DMS114 treated with DMSO at 0.1 percent for 48 hours (cell line): ENCODE results near the gene C14orf93.

Experiments used
- DNase-seq: peaks from one replicate; lab custom pipeline; 2025; ENCODE audit not compliant: unreplicated experiment; lab: John Stamatoyannopoulos, UW

C14orf93 gene

GRCh38 chr14:23045419-23046357 is 35.7 kb upstream of the C14orf93 start:
- no peak for DNase-seq

DNA sequence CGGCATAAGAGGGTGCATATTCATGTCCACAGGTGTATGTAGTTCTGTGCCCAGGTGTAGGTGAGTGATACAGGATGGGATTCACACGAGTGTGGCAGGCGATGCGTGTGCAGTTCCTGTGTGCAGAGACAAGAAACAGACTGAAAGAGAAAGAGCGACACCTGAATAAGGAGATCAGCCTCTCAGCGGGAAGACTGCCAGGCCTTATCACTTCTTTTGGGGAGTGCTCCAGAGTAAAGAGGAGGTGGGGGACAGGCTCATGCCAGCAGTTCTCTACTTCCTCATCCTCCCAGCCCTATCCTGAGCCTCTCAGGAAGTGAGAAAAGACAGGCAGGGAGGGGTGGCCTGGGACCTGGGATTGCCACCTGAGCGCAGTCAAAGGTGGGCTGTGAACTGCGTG is 34.9 kb upstream of the C14orf93 start:
- DNase-seq = no peak

- no peak for DNase-seq
These were observed 33.8 kb upstream of the C14orf93 start for GRCh38 chr14:23043754-23044153.

- DNase-seq = no peak
These were observed 33.2 kb upstream of the C14orf93 start for GRCh38 chr14:23043145-23043544.

DNA sequence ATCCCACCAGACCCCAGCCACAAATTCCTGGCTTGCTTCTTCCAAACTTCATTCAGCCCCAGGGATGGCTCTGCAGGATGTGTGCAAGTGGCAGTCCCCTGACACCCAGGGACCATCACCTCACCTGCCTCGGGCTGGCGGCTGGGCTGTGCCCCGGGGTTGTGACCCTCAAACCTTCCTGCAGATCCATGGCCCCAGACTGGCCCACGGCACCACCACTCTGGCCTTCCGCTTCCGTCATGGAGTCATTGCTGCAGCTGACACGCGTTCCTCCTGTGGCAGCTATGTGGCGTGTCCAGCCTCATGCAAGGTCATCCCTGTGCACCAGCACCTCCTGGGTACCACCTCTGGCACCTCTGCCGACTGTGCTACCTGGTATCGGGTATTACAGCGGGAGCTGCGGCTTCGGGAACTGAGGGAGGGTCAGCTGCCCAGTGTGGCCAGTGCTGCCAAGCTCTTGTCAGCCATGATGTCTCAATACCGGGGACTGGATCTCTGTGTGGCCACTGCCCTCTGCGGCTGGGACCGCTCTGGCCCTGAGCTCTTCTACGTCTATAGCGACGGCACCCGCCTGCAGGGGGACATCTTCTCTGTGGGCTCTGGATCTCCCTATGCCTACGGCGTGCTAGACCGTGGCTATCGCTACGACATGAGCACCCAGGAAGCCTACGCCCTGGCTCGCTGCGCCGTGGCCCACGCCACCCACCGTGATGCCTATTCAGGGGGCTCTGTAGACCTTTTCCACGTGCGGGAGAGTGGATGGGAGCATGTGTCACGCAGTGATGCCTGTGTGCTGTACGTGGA is 32.4 kb upstream of the C14orf93 start, which contains the start of gene PSMB11:
PSMB11 (plus strand) TSS at position 51 of the 804 bp plus-strand sequence; CDS start at position 65, 14 bp downstream.
- no peak for DNase-seq

DNA sequence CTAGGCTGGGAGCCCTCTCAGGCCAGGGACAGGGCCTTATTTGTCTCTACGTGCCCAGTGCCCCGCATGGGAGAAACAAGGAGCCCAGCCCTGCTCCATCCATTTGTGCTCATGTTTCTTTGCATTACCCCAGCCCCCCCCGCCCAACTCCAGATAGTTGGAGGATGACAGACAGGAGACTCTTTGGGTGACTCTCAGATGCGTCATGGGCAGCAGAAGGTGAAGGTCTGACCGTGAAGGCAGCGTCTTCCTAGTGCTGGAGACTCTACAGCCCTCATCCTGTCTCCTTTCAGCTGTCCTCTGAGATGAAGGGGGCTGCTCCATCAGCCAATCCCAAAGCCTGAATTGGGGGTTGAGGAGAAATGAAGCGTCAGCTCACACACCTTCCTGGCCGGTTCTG is 31.8 kb upstream of the C14orf93 start:
- DNase-seq = no peak

DNA sequence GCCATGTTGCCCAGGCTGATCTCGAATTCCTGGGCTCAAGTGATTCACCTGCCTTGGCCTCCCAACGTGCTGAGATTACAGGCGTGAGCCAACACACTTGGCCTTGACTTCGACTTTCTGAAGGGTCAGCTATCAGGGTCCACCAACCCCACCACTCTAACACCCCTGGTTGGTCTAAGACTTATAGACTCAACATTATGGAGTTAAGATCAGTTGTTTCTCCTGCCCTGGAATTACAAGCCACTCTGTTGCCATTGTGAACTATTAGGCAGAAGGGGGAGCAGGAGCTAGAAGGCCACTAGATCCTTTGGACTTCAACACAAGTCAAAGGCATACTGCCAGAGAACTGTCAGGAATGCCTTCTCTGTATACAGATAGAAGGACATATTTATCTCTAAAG is 30.2 kb upstream of the C14orf93 start:
- no peak for DNase-seq

DNA sequence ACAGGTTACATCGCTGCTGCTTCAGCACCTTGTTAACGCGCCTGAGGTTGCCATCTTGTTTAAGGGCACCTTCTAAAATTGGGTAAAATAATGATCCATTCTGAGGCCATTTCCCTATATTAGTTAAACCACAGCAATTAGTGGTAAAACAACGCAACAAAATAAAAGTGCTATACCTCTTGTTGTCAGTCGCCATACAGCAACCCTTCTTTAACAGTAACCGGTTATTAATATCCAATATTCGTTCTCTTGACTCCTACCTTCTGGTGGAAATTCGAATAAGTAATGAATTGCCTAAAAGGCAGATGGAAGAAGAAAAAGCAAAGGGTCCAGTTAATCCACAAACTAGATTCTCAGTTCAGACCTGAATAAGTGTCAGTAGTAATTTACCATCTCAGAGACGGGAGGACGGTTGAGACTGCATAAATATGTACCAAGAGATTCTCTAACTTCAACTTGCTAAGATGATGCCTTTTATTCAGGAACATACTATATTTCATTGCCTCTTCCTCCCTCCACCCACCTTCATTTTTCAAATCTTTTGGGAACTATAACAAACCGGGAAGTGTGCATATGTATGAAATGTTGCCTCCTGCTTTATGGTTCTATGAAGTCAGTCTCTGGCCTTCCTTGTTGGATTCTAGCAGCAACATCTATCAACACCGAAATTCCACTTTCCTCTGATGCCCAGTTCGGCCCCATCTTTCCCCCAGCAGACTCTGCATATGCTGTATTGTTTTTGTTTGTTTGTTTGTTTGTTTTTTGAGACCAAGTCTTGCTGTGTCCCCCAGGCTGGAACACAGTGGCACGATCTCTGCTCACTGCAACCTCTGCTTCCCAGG is 25.6 kb upstream of the C14orf93 start:
- DNase-seq = no peak

- no peak for DNase-seq
These were observed 24.8 kb upstream of the C14orf93 start, which contains the start of gene PSMB5 for GRCh38 chr14:23034498-23035302. Gene PSMB5, minus strand, starts transcription at chr14:23034900. Its CDS starts 19 bp downstream, at chr14:23034881.

- DNase-seq = no peak
These were observed 24.0 kb upstream of the C14orf93 start for GRCh38 chr14:23033801-23034497.

DNA sequence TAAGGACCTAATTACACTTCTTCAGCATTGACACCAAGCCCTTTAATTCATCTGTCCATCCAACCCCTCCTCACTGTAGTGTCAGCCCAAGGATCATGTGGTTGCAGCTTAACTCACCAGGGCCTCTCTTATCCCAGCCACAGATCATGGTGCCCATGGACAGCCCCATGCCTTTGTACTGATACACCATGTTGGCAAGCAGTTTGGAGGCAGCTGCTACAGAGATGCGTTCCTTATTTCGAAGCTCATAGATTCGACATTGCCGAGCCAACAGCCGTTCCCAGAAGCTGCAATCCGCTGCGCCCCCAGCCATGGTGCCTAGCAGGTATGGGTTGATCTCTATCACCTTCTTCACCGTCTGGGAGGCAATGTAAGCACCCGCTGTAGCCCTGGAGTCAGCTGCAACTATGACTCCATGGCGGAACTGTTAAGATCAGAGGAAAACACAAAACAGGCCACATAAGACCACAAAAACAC is 23.3 kb upstream of the C14orf93 start:
- DNase-seq = no peak

GRCh38 chr14:23030936-23031335 is 21.0 kb upstream of the C14orf93 start:
- DNase-seq = no peak

- no peak for DNase-seq
These were observed 18.9 kb upstream of the C14orf93 start for GRCh38 chr14:23028799-23029198.

GRCh38 chr14:23025151-23025814 is 15.3 kb upstream of the C14orf93 start:
- DNase-seq = no peak

- DNase-seq = no peak
These were observed 14.7 kb upstream of the C14orf93 start for GRCh38 chr14:23024612-23025075.

- no peak for DNase-seq
These were observed 13.8 kb upstream of the C14orf93 start for GRCh38 chr14:23023795-23024152.

- DNase-seq = no peak
These were observed 13.3 kb upstream of the C14orf93 start for GRCh38 chr14:23023022-23023794.

- DNase-seq = no peak
These were observed 12.0 kb upstream of the C14orf93 start for GRCh38 chr14:23021889-23022442.
